RWPE2 (cell line): ENCODE results near the gene CNTNAP3B.
"Not testable (repeated sequence)": the region's sequence is repeated elsewhere in the genome, so short reads cannot be mapped to it uniquely, and the experiment has no call there.

Experiments
- ATAC-seq: fragments of 200-7000 bp; cut with Tn5 transposase; 3 replicates; pipeline ENCODE4 v1.9.1; 2021; ENCODE audit warnings: low read depth
- DNase-seq: peaks from one replicate; pipeline ENCODE4 v3.0.0-alpha.2; 2020; ENCODE audit warnings: low spot score
- H3K27ac ChIP-seq: fragments of 450-650 bp; 2 replicates; pipeline ENCODE4 v1.5.1; 2017; ENCODE audit warnings: mild to moderate bottlenecking; ENCODE audit not compliant: poor library complexity, severe bottlenecking
- H3K27me3 ChIP-seq: fragments of 250-450 bp; sonication (Bioruptor Pico); 2 replicates; pipeline ENCODE4 v1.5.1; 2021; ENCODE audit warnings: mild to moderate bottlenecking, moderate library complexity; ENCODE audit not compliant: insufficient read depth, poor library complexity, severe bottlenecking
- H3K36me3 ChIP-seq: fragments of 250-450 bp; sonication (Bioruptor Pico); 2 replicates; pipeline ENCODE4 v1.5.1; 2020; ENCODE audit warnings: low read depth, mild to moderate bottlenecking, moderate library complexity
- H3K4me1 ChIP-seq: fragments of 250-450 bp; sonication (Bioruptor Pico); 2 replicates; pipeline ENCODE4 v1.5.1; 2021; ENCODE audit warnings: mild to moderate bottlenecking, moderate library complexity; ENCODE audit not compliant: insufficient read depth, poor library complexity, severe bottlenecking
- H3K4me3 ChIP-seq: fragments of 250-450 bp; sonication (Bioruptor Pico); 2 replicates; pipeline ENCODE4 v1.5.1; 2021; ENCODE audit warnings: mild to moderate bottlenecking, moderate library complexity; ENCODE audit not compliant: severe bottlenecking
- H3K9me3 ChIP-seq: fragments of 250-450 bp; sonication (Bioruptor Pico); 2 replicates; pipeline ENCODE4 v1.5.1; 2021; ENCODE audit warnings: mild to moderate bottlenecking, moderate library complexity; ENCODE audit not compliant: severe bottlenecking
- TF ChIP-seq, protein P1 (sequence below): fragments of 450-650 bp; IDR thresholded peaks from one replicate; pipeline ENCODE4 v1.5.1; 2017; ENCODE audit warnings: mild to moderate bottlenecking, moderate library complexity; ENCODE audit not compliant: poor library complexity, severe bottlenecking

CNTNAP3B gene

DNA sequence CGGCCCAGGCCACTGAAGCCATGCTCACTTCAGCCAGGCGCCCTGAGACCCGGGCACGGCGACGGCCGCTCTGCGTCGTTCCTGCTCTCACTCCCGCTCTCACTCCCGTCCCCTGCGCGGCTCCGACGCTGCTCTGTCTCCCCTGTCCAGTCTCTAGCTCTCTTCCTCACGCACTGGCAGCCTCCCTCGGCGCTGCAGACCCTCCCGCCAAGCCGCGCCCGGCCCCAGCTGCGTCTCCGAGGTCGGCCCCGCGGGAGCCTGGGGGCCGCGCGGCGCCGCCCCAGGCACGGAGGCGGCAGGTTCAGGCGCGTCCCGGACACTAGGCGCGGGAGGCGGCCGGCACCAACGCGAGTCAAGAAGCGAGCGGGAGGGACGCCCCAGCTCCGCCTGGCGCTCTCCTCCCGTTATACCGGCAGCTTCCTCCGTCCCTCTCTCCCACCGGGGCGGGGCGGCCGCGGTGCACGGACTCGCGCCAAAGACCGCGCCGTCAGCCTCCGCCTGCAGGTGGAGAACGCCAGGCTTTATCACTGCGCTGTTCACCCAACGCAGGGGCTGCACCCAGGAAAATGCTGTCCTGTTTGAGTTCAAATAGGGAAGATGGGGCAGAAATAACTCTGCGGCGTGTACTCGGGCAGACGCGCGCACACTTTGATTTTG, at the start of gene CNTNAP3B:
Gene CNTNAP3B, minus strand, starts transcription at position 354 of the 657 bp plus-strand sequence. Its CDS starts 332 bp downstream, at position 22.
- H3K4me3 ChIP-seq = peak within 1 kb of the TSS; percentile 57
- DNase-seq (peak; percentile 46), ATAC-seq (peak; percentile 79)
- not testable (repeated sequence) for H3K27me3 ChIP-seq, H3K9me3 ChIP-seq, H3K36me3 ChIP-seq, H3K4me1 ChIP-seq
- H3K27ac ChIP-seq = peak within 1 kb of the TSS; percentile 45

DNA sequence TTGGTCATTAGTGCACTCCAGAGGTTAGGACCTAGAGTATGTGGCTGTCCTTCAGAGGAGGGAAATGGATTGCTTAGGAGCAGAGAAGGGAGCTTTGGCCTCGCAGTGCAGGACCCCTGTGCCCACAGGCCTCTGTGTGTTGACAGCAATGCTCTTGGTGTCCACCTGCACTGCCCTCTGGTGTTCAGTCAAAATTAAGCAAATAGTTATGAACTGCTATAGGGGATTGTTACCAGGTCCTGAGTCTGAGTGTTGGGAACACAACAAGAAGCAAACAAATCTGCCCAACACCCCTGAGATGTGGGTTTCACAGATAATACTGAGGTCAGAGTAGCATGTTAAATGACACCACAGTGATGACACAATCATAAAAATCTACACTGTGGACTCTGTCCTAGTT, 31.1 kb upstream of the CNTNAP3B start:
- not testable (repeated sequence) for ATAC-seq, H3K4me3 ChIP-seq, H3K4me1 ChIP-seq, H3K36me3 ChIP-seq, DNase-seq, H3K9me3 ChIP-seq, H3K27ac ChIP-seq, H3K27me3 ChIP-seq
- TF ChIP-seq, protein P1, sequence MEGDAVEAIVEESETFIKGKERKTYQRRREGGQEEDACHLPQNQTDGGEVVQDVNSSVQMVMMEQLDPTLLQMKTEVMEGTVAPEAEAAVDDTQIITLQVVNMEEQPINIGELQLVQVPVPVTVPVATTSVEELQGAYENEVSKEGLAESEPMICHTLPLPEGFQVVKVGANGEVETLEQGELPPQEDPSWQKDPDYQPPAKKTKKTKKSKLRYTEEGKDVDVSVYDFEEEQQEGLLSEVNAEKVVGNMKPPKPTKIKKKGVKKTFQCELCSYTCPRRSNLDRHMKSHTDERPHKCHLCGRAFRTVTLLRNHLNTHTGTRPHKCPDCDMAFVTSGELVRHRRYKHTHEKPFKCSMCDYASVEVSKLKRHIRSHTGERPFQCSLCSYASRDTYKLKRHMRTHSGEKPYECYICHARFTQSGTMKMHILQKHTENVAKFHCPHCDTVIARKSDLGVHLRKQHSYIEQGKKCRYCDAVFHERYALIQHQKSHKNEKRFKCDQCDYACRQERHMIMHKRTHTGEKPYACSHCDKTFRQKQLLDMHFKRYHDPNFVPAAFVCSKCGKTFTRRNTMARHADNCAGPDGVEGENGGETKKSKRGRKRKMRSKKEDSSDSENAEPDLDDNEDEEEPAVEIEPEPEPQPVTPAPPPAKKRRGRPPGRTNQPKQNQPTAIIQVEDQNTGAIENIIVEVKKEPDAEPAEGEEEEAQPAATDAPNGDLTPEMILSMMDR = peak; percentile 68

DNA sequence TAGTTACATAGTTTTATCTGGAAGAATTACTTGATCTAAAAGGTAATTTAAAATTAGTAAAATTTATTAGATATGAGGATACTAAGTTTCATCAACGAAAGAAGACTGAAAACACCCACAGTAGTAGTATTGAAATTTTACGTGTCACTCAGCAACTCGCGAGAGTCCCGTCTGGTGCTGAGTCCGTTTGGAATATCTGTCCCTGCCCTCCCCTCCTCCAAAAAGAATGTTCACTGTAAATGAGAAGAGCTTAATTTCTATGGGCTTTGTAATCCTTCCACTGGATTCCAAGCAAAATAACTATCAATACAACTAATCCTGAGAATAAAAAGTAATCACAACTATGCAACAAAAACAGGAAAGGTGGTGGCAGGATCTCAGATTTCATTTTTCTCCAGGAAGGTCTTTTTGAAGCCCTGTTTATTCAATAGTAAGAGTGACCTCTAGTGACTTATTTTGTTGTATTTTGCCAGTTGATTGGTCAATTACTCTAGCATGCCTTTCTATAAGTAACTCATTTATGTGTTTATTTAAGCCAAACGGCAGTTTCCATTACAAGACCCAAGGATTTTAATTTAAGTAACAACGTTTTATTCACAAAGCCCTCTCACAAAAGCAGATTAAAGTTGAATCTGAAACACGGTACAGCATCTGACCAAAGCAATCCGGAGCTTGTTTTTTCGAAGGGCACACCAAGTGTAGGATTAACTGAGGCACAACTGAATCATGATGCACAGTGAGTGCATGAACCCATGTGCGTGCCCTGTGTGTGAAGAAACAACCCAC, 2.0 kb downstream of the CNTNAP3B start:
- H3K27ac ChIP-seq, H3K27me3 ChIP-seq, DNase-seq: not testable (repeated sequence)

DNA sequence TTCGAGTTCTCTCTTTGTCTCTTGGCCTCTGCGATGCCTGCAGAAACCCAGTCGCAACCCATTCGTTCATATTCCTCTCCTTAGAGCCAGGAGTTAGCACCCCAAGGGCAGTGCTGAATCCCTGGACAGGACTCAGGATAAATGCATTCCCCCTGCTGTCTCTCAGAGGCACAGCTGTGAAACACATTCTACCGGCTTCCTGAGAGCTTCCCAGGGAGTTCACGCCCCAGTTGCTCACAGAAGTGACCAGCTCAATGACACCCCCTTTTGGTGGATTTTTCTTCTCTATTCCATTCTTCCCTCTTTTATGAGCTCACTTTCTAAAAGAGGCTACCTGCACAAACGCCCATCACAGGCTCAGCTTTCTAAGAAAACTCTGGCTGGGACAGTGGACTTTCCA, 8.2 kb downstream of the CNTNAP3B start:
- ATAC-seq, H3K36me3 ChIP-seq, H3K4me3 ChIP-seq, H3K27me3 ChIP-seq, H3K27ac ChIP-seq, DNase-seq, H3K4me1 ChIP-seq, H3K9me3 ChIP-seq: not testable (repeated sequence)

More for the DNA sequence above, 2.0 kb downstream of the CNTNAP3B start:
- not testable (repeated sequence) for ATAC-seq, H3K9me3 ChIP-seq, H3K4me1 ChIP-seq, H3K36me3 ChIP-seq
- TF ChIP-seq, protein P1 = peak; percentile 46
- H3K4me3 ChIP-seq = peak overlapping the region; percentile 30

DNA sequence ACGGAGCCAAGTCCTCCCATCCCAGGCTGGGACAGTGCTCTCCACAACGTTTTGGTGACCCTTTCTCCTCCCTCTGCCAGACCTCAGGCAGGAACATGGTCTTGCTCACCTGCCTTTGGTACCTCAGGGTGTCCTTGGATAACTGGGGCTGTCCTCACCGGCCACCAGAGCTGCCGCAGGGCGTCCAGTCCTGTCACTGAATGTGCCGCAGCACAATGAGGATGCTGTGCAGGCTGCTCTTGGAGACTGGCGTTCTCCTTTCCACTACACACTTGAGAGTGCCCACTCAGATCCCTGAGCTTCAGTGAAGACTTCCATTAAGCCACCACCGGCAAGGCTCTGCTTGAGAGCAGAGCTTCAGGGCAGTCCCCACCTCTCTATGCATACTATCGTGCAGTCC, 33.3 kb downstream of the CNTNAP3B start:
- H3K4me1 ChIP-seq, H3K27ac ChIP-seq, H3K27me3 ChIP-seq, DNase-seq, H3K4me3 ChIP-seq, H3K9me3 ChIP-seq, ATAC-seq, H3K36me3 ChIP-seq: not testable (repeated sequence)

DNA sequence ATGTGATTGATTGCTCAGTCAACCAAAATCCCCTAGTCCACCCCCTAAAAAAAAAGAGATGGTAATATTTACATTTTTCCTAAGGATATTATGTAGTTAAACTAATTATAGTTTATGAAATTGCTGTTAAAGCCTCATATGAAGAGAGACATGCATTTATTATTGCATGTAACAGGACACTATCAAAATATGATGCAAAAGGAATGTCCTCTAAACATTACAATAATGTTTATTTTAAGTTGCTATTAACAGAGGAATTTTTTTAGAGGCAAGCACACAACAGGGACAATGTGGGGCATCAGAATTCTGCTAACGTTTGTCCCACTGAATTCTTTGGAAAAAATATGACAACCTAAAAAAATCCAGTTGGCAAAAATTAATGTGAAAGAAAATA, 44.7 kb downstream of the CNTNAP3B start:
- H3K4me3 ChIP-seq, H3K27me3 ChIP-seq, H3K9me3 ChIP-seq, H3K36me3 ChIP-seq, H3K4me1 ChIP-seq, H3K27ac ChIP-seq, DNase-seq, ATAC-seq: not testable (repeated sequence)

DNA sequence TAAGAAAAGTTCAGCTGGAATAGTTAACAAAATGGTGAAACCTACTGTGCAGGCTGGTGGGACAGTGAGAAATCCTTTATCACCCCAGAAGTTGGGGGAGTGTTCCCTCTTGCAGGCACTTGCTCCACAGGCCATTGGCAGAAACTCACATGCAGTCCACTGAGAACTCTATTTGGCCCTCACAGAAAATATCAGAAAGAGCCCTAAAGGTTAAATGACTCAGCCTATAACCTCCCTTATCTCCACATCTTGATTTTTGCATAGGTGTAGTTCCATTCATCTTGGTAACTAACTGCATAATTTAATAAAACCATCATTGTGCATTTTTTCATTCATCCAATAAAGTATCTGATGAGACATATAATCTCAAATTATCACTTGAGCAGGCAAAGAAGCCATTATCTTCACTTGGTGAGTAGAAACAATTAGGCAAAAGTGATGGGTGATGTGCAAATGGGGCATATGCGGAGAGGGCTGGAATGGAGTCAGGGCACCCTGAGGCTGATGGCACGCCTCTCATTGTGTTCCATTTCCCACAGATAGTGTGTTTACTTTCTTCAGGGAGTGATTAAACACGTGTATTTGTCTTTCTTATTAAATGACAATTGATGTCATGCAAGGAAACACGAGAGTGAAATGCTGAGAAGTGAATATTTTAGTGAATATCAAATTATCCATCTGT, 45.2 kb downstream of the CNTNAP3B start:
- H3K4me1 ChIP-seq, ATAC-seq: not testable (repeated sequence)

DNA sequence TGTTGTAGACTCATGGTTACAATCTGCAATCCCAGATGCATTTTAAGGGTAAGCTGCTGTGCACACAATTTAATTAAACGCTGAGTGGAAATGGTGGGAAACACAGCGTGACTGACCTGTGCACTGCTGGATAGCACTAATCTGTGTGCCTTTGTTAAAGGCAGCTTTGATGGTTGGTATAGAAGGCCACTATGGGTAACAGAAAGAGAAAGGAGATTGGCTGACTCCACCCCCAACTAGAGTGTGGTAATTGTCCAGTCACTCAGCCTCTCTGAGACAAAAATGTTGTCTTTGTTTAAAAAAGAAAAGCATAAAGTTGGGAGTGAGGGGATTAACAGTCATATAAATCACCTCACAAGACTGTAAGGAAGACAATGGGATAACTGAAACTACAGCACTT, 48.9 kb downstream of the CNTNAP3B start:
- not testable (repeated sequence) for H3K36me3 ChIP-seq, H3K4me3 ChIP-seq, ATAC-seq, H3K4me1 ChIP-seq, H3K27ac ChIP-seq, DNase-seq, H3K27me3 ChIP-seq, H3K9me3 ChIP-seq

More for the DNA sequence above, 45.2 kb downstream of the CNTNAP3B start:
- H3K36me3 ChIP-seq, H3K27ac ChIP-seq, H3K9me3 ChIP-seq, H3K4me3 ChIP-seq, DNase-seq, H3K27me3 ChIP-seq: not testable (repeated sequence)

DNA sequence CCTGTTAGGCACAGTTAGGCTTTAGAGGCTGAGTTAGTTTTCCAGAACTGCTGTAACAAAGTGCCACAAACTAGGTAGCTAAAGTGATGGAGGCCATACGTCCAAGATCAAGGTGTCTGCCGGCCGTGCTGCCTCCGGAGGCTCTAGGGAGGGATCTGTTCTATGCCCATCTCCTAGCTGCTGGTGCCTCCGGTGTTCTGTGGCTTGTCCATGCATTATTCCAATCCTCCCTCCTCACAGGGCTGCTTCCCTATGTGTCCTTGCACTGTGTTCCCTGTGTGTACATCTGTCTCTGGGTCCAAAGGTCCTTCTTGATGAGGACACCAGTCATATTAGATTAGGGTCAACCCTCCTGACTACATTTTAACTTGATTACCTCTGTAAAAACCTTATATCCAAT, 54.4 kb downstream of the CNTNAP3B start:
- not testable (repeated sequence) for ATAC-seq, H3K36me3 ChIP-seq, DNase-seq, H3K4me3 ChIP-seq, H3K4me1 ChIP-seq, H3K9me3 ChIP-seq, H3K27me3 ChIP-seq, H3K27ac ChIP-seq
